ENCODE data around the gene FCN3.

DNA sequence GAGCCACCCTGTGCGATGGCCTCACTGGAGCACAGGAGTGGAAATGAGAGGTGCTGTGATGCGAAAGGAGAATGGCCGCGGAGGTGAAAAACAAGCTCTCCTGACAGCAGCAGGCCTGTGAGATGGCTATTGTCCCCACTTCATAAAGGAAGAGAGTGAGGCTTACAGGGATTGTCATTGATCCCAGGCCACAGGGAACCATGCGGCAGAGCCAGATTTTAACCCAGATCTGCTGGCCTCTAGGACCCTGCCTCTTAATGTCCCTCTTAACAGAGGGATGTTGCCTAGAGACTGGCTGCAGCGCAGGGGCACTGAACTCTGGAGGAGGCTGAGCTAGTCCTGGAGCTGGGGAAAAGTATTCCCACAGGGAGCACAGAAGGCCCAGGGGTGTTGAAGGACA lies 35.9 kb downstream of the FCN3 start:
- TF ChIP-seq SMARCA5 (IDR thresholded peaks at IDR 0.05) (no peak), NR2C2 (IDR thresholded peaks at IDR 0.05; ENCODE audit: borderline replicate concordance, control insufficient read depth, insufficient read length, low read depth) (no peak), POLR2A (IDR thresholded peaks at IDR 0.05; ENCODE audit: low read depth, low read length) (no peak), STAT1 (conservative IDR thresholded peaks at IDR 0.05) (no peak), EZH2 (IDR thresholded peaks at IDR 0.05; ENCODE audit: borderline replicate concordance, control insufficient read depth, low read depth, low read length) (no peak), SRF (IDR thresholded peaks at IDR 0.05; ENCODE audit: low read depth in 2 of 2, low read length in 2 of 2) (no peak), E4F1 (IDR thresholded peaks at IDR 0.05; ENCODE audit: borderline replicate concordance, partially characterized antibody) (no peak), EP300 (IDR thresholded peaks at IDR 0.05; ENCODE audit: borderline replicate concordance in 1 of 2, control insufficient read depth in 1 of 2, low read depth in 2 of 2, low read length in 2 of 2) (no peak), KDM1A (IDR thresholded peaks at IDR 0.05; ENCODE audit: borderline replicate concordance) (no peak), ZBTB33 (IDR thresholded peaks at IDR 0.05) (no peak), ATF3 (IDR thresholded peaks at IDR 0.05; ENCODE audit: borderline replicate concordance, extremely low read depth, low read depth, low read length) (no peak)
- TF ChIP-seq, protein P1, sequence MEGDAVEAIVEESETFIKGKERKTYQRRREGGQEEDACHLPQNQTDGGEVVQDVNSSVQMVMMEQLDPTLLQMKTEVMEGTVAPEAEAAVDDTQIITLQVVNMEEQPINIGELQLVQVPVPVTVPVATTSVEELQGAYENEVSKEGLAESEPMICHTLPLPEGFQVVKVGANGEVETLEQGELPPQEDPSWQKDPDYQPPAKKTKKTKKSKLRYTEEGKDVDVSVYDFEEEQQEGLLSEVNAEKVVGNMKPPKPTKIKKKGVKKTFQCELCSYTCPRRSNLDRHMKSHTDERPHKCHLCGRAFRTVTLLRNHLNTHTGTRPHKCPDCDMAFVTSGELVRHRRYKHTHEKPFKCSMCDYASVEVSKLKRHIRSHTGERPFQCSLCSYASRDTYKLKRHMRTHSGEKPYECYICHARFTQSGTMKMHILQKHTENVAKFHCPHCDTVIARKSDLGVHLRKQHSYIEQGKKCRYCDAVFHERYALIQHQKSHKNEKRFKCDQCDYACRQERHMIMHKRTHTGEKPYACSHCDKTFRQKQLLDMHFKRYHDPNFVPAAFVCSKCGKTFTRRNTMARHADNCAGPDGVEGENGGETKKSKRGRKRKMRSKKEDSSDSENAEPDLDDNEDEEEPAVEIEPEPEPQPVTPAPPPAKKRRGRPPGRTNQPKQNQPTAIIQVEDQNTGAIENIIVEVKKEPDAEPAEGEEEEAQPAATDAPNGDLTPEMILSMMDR (IDR thresholded peaks at IDR 0.05 in 2 of 3, conservative IDR thresholded peaks at IDR 0.05 in 1 of 3; ENCODE audit: control insufficient read depth in 2 of 3, extremely low read depth in 1 of 3, insufficient read depth in 1 of 3, low read depth in 3 of 3, low read length in 3 of 3), result no peak

All from GM12878 (cell line).